Measurements from ENCODE around the gene XIRP2.

XIRP2 gene

GRCh38 chr2:166926657-166927056, 38.4 kb downstream of the XIRP2 start:
- no peaks in the 10 kb centered on the region for H3K79me2 ChIP-seq (ENCODE audit: low read length)
- H2AFZ ChIP-seq (ENCODE audit: low read depth, low read length): no peak overlapping the region
- no peak overlapping the region for H3K4me3 ChIP-seq (ENCODE audit: low read length)
- H4K20me1 ChIP-seq (ENCODE audit: insufficient read depth, low read length): no peaks in the 10 kb centered on the region
- no peak overlapping the region for H3K9ac ChIP-seq (ENCODE audit: low read length)
- H3K4me2 ChIP-seq (ENCODE audit: low read length): no peak overlapping the region
- H3K36me3 ChIP-seq (replicated peaks; ENCODE audit: low read depth, low read length): no peaks in the 10 kb centered on the region
- no peaks in the 10 kb centered on the region for H3K9me3 ChIP-seq (ENCODE audit: insufficient read depth, low read length)
- TF ChIP-seq, protein P1, sequence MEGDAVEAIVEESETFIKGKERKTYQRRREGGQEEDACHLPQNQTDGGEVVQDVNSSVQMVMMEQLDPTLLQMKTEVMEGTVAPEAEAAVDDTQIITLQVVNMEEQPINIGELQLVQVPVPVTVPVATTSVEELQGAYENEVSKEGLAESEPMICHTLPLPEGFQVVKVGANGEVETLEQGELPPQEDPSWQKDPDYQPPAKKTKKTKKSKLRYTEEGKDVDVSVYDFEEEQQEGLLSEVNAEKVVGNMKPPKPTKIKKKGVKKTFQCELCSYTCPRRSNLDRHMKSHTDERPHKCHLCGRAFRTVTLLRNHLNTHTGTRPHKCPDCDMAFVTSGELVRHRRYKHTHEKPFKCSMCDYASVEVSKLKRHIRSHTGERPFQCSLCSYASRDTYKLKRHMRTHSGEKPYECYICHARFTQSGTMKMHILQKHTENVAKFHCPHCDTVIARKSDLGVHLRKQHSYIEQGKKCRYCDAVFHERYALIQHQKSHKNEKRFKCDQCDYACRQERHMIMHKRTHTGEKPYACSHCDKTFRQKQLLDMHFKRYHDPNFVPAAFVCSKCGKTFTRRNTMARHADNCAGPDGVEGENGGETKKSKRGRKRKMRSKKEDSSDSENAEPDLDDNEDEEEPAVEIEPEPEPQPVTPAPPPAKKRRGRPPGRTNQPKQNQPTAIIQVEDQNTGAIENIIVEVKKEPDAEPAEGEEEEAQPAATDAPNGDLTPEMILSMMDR (IDR thresholded peaks at IDR 0.05; ENCODE audit: low read depth, low read length): no peak
- no peak for TF ChIP-seq EZH2phosphoT487 (IDR thresholded peaks at IDR 0.05; ENCODE audit: low read depth)
- H3K27me3 ChIP-seq (ENCODE audit: low read depth, low read length): no peaks in the 10 kb centered on the region
- no peaks in the 10 kb centered on the region for H3K4me1 ChIP-seq (ENCODE audit: low read length)
- no peak overlapping the region for H3K27ac ChIP-seq (ENCODE audit: low read length)

DNA sequence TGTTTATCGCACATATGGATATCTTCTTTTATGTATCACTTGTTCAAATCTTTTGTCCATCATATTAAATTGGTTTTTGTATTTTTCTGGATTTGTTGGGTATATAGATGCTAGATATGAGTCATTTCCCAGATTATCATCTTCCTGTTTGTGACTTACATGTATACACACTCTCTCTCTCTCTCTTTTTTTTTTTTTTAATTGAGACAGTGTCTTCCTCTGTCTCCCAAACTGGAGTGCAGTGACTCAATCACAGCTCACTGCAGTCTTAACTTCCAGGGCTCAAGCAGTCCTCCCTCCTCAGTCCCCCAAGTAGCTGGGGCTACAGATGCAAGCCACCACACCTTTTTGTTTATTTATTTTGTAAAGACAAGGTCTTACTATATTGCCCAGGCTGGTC, 43.8 kb downstream of the XIRP2 start:
- Histone ChIP-seq H2AFZ (ENCODE audit: low read depth, low read length) (no peak overlapping the region), H3K9ac (ENCODE audit: low read length) (no peak overlapping the region), H3K36me3 (replicated peaks; ENCODE audit: low read depth, low read length) (no peaks in the 10 kb centered on the region), H3K27me3 (ENCODE audit: low read depth, low read length) (no peaks in the 10 kb centered on the region), H3K4me2 (ENCODE audit: low read length) (no peak overlapping the region), H3K27ac (ENCODE audit: low read length) (no peak overlapping the region), H3K4me1 (ENCODE audit: low read length) (no peaks in the 10 kb centered on the region), H4K20me1 (ENCODE audit: insufficient read depth, low read length) (no peaks in the 10 kb centered on the region), H3K4me3 (ENCODE audit: low read length) (no peak overlapping the region), H3K79me2 (ENCODE audit: low read length) (no peaks in the 10 kb centered on the region), H3K9me3 (ENCODE audit: insufficient read depth, low read length) (no peaks in the 10 kb centered on the region)
- TF ChIP-seq, protein P1 (IDR thresholded peaks at IDR 0.05; ENCODE audit: low read depth, low read length): no peak
- TF ChIP-seq EZH2phosphoT487 (IDR thresholded peaks at IDR 0.05; ENCODE audit: low read depth): no peak

DNA sequence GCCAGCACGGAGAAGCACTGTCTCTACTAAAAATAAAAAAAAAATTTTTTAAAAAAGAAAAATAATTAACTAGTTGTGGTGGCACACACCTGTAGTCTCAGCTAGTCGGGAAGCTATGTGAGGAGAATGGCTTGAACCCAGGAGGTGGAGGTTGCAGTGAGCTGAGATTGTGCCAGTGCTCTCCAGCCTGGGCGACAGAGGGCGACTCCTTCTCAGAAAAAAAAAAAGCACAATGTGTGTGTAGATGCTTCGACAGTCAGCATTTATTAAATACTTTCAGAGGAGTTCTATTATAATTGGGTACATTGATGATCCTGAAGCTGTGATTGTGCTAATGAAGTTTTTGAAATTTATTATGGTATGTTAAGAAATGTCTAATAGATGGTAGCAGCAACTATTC, 46.5 kb downstream of the XIRP2 start:
- H3K36me3 ChIP-seq (replicated peaks; ENCODE audit: low read depth, low read length): no peaks in the 10 kb centered on the region
- no peak overlapping the region for H2AFZ ChIP-seq (ENCODE audit: low read depth, low read length)
- TF ChIP-seq, protein P1 (IDR thresholded peaks at IDR 0.05; ENCODE audit: low read depth, low read length): no peak
- no peak for TF ChIP-seq EZH2phosphoT487 (IDR thresholded peaks at IDR 0.05; ENCODE audit: low read depth)
- no peaks in the 10 kb centered on the region for H3K79me2 ChIP-seq (ENCODE audit: low read length)
- no peaks in the 10 kb centered on the region for H3K27me3 ChIP-seq (ENCODE audit: low read depth, low read length)
- H3K27ac ChIP-seq (ENCODE audit: low read length): no peak overlapping the region
- H3K9ac ChIP-seq (ENCODE audit: low read length): no peak overlapping the region
- no peaks in the 10 kb centered on the region for H3K9me3 ChIP-seq (ENCODE audit: insufficient read depth, low read length)
- no peak overlapping the region for H3K4me3 ChIP-seq (ENCODE audit: low read length)
- H3K4me2 ChIP-seq (ENCODE audit: low read length): no peak overlapping the region
- no peaks in the 10 kb centered on the region for H4K20me1 ChIP-seq (ENCODE audit: insufficient read depth, low read length)
- no peaks in the 10 kb centered on the region for H3K4me1 ChIP-seq (ENCODE audit: low read length)

DNA sequence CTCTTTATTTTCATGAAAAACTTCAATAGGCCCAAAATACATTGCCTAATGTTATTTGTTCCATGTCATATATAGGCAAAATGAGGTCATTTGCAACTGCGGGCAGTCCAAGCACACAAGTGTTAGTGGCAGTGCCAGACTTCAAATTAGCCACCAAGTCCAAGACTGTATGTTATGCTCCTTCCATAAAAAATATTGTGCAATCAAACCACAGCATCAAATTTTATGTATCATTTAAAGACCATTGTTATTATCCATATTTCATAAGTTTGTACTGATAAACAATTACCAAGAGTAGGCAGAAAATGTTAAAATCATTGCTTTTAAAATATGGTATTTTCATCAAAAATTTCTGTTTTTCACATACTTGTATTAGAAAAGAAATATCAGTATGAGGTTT, 54.1 kb downstream of the XIRP2 start:
- no peak overlapping the region for H3K9ac ChIP-seq (ENCODE audit: low read length)
- H3K9me3 ChIP-seq (ENCODE audit: insufficient read depth, low read length): no peaks in the 10 kb centered on the region
- H3K4me2 ChIP-seq (ENCODE audit: low read length): no peak overlapping the region
- H2AFZ ChIP-seq (ENCODE audit: low read depth, low read length): no peak overlapping the region
- H3K4me3 ChIP-seq (ENCODE audit: low read length): no peak overlapping the region
- H3K4me1 ChIP-seq (ENCODE audit: low read length): no peaks in the 10 kb centered on the region
- no peaks in the 10 kb centered on the region for H3K27me3 ChIP-seq (ENCODE audit: low read depth, low read length)
- TF ChIP-seq EZH2phosphoT487 (IDR thresholded peaks at IDR 0.05; ENCODE audit: low read depth): no peak
- TF ChIP-seq, protein P1 (IDR thresholded peaks at IDR 0.05; ENCODE audit: low read depth, low read length): no peak
- no peaks in the 10 kb centered on the region for H4K20me1 ChIP-seq (ENCODE audit: insufficient read depth, low read length)
- no peaks in the 10 kb centered on the region for H3K79me2 ChIP-seq (ENCODE audit: low read length)
- H3K27ac ChIP-seq (ENCODE audit: low read length): no peak overlapping the region
- H3K36me3 ChIP-seq (replicated peaks; ENCODE audit: low read depth, low read length): no peaks in the 10 kb centered on the region
